Embryonic facial prominence (tissue), 1 donor: ENCODE measurements around the gene NRM.
A peak's percentile ranks its signal among the peaks of the same experiment; 100 is the strongest.
"Not testable (repeated sequence)": the region's sequence is repeated elsewhere in the genome, so short reads cannot be mapped to it uniquely, and the experiment has no call there.

Experiments
- DNase-seq: peaks from one replicate; pipeline ENCODE4 v3.0.0-alpha.2; 2016; ENCODE audit errors: extremely low spot score

The NRM gene, protein sequence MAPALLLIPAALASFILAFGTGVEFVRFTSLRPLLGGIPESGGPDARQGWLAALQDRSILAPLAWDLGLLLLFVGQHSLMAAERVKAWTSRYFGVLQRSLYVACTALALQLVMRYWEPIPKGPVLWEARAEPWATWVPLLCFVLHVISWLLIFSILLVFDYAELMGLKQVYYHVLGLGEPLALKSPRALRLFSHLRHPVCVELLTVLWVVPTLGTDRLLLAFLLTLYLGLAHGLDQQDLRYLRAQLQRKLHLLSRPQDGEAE

DNA sequence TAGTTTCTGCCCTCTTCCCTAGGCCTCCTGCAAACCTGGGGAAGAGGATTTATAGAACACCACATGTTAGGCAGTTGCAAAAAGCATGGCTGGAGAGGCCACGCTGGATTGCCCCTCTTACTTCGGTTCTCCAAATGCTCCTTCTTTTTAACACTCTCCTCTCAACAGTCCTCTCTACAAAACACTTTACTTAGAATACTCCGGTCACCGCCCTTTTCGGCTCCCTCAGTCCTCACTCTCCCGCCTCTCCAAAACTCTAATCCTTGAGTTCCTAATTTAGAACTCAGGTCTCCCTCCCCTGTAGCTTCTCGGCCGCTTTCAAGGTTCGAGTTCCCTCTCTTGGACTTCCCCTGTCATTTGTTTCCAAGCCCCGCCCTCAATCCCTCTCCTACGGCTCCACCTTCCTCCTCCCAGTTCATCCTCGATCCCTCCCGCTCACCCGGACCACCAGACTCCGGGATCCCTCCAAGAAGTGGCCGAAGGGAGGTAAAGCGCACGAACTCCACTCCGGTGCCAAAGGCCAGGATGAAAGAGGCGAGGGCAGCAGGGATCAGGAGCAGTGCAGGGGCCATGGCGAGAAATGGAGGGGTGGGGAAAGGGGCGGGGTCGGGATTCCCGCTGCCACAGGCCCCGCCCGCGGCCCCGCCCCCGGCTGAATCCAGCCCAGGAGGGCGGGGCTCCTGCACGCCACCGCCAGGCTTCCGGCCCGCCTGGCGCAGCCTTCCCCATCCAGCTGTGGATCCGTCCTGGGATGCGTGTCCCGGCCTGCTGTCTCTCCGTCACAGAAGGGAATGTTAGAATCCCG, at the start of gene NRM:
TSS of gene NRM (minus strand) at position 582 of the 805 bp plus-strand sequence. CDS start at position 572, 10 bp downstream.
- DNase-seq: peak; percentile 75

DNA sequence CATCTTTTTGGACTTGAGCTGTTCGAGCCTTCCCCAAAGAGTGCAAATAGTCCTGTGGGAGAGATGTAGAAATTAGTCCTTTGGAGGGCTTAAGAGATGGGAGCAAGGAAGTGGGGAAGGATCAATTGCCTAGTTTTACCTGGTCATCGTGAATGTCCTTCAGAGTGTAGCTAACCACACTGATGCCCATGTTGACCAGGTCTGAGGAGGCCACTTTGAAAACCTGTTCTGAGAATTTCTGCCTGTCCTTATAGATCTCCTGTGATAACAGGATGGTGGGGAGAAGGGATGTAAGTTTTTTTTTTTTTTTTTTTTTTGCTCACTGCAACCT, 49.7 kb upstream of the NRM start:
- DNase-seq: no peak

DNA sequence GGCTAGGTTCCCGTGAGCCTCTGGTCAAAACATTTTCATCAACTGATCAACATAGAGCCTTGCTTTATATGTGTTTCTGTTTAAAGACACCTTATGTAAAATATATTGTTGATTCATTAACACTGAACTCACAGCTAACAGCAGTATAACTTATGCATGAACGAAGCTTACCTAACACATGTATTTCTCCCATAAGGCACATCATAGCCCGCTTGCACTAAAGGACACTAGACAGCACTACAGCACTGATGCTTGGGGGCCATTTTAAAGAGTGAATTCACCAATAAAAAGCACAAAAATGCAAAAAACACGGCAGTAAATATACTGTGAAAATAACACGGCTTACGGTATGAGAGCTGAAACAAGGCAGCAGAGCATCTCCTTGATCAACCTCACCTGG, 47.7 kb upstream of the NRM start:
- no peak for DNase-seq

DNA sequence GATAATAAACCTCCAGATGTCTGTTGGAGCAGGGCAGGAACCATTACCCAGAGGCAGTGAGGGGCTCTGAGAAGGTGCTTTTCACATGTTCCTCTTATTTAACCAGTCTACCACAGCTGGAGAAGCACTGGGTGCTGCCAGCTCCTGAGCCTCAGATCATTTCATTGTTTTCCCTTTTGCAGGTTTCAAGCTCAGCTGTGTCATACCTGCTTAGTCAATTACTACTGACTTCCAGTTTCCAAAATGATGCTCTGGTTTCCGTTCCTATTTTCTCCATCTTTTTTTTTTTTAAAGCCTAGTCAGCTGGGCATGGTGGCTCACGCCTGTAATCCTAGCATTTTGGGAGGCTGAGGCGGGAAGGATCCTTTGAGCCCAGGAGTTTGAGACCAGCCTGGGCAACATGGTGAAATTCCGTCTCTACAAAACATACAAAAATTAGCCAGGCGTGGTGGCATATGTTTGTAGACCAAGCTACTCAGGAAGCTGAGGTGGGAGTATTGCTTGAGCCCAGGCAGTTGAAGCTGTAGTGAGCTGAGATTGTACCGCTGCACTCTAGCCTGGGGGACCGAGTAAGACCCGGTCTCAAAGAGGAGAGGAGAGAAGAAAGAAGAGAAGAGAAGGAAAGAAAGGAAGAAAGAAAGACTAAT, 45.0 kb upstream of the NRM start:
- no peak for DNase-seq

DNA sequence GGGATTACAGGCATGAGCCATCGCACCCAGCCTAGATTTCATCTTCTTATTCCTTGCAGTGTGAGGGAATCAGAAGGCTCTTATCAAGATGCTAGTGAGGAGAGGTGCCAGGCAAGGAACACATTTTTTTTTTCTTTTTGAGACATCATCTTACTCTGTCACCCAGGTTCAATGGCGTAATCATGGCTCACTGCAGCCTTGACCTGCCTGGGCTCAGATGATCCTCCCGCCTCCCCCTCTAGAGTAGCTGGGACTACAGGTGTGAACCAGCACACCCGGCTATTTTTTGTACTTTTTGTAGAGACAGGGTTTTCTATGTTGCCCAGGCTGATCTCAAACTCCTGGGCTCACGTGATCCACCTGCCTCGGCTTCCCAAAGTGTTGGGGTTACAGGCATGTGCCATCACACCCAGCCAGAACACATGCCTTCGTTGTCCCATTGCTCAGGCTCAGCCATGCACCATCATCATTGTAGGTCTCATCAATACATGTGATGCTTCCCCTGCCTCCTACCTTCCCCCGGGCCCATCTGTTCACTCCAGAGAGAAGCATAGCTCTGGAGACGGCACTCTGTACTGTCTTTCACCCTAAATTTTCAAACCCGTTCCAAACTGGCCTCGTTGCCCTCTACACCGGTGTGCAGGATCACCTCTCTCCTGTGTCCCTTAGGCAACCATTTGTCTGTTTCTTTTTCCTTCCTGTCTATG, 41.6 kb upstream of the NRM start:
- no peak for DNase-seq

DNA sequence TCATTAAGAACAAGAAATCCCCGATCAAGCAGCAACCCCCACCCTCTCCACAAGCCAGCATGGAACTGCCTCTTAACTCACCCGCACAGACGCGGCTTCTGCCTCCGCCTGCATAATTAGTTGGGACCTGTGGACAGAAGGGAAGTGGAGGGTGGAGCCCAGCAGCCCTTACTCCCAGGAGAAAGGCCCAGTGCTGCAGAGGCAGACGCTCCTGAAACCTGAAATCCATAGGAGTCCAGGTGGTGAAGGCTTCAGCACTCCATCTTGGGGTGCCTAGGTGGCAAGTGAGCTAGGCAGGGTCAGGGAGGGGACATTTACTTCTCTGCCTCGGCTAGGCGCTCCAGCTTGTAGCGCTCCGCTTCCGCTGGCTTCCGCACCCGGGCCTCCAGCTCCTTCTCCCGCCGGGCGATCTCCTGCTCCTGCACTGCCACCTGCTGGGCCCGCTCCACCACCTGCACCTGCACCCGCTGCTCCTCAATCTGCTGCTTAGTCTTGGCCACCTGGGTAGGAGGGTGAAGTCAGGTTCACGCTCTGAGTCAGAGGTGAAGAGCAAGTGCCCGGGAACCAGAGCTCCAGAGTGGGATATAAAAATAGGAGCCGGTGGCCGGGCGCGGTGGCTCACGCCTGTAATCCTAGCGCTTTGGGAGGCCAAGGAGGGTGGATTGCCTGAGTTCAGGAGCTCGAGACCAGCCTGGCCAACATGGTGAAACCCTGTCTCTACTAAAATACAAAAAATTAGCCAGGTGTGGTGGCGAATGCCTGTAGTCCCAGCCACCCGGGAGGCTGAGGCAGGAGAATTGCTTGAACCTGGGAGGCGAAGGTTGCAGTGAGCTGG, 40.0 kb upstream of the NRM start:
- DNase-seq: no peak

DNA sequence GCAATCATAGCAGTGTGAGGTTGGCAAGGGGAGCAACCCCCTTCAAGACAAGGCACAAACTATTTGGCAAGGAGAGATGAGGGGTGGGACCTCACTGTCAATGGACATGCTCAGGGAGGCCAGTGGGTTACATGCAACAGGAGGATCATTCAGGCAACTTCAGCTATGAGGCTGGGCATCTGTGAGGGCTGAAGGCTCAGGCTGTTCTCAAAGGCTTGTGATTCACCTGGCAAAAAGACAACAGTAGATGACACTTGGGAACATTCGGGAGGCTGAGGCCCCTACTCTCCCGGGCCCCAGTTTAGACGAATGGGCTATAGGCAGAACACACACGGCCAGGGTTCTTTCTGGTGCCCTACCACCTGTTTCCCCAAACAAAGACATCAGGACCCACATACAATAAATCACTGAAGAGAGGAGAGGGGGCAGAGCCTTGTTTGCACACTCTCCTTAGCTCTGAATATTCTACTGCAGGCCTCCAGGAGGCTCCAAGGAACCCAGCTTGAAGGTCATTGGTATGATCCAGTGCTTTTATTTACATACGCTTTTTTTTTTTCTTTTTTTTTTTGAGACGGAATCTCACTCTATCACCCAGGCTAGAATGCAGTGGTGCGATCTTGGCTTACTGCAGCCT, 37.3 kb upstream of the NRM start:
- no peak for DNase-seq

DNA sequence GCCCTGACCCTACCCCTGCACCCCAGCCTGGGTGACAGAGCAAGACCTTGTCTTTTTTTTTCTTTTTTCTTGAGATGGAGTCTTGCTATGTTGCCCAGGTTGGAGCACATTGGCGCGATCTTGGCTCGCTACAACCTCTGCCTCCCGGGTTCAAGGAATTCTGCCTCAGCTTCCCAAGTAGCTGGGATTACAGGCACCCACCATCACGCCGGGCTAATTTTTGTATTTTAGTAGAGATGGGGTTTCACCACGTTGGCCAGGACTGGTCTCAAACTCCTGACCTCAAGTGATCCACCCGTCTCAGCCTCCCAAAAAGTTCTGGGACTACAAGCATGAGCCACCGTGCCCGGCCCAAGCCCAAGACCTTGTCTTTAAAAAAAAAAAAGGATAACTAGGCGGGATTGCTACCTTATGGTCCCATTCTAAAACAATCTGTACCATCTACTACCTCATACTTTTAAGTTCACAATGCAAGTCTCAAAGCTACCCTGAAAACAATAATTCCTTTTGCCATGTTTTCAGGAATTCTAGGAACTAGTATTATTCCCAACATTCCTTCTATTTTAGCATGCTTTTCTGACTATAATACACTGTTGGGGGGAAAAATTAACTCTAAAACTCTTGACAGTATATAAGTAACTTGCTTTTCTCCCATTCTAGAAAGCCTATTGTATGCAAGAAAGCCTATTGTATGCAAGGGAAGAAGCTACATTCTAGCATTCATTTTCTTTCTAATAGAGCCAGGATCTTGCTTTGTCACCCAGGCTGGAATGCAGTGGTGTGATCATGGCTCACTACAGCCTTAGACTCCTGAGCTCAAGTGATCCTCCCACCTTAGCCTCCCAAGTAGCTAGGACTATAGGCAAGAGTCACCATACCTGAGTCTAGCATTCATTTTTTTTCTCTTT, 36.0 kb upstream of the NRM start:
- DNase-seq: no peak

DNA sequence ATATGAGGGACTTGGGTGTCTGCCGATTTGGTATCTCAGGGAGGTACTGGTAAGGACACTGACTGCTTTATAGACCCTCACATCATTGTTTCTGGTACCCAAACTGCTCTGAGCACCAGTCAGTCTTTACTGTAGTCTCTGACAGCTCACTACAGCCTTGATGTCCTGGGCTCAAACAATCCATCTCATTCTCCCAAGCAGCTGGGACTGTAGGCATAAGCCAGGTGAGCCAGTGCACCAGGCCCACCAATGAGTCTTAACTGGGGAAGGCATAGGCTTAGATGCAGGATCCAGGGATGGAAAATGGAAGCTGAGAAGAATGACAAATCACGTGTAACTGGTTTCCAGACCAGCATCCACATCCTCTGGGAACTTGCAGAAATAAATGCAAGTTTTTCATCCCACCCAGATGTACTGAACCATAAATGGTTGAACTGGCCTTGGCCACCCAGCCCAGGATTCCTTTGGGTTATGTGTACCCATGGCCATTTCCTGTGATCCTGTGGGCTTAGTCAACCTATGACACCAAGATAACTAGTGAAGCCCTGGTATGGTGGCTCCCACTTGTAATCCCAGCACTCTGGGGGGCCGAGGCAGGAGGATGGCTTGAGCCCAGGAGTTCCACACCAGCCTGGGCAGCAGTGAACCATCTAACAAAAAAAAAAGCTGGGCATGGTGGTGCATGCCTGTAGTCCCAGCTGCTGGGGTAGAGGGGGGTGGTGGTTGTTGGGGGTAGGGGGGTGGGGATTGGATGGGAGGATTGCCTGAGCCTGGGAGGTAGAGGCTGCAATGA, 35.1 kb upstream of the NRM start:
- DNase-seq: no peak

DNA sequence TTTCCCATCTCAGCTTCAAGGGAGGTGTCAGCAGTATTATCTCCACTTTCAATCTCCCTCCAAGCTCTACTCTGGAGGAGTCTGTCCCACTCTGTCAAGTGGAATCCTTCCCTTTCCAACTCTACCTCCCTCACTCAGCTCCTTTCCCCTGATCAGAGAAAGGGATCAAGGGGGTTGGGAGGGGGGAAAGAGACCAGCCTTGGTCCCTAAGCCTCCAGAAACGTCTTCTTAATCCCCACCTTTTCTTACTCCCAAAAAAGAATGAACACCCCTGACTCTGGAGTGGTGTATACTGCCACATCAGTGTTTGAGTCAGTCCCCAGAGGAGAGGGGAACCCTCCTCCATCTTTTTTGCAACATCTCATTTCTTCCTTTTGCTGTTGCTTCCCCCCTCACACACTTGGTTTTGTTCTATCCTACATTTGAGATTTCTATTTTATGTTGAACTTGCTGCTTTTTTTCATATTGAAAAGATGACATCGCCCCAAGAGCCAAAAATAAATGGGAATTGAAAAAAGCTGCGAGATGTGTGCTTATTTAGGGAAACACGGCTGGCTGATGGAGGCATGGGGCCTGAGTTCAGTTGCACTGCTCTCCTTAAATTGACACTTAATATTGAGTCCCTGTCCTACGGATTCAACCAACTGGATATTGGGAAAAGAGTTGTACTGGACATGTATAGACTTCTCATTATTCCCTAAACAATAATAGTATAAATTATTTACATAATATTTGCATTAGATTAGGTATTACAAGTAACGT, 34.3 kb upstream of the NRM start:
- no peak for DNase-seq

DNA sequence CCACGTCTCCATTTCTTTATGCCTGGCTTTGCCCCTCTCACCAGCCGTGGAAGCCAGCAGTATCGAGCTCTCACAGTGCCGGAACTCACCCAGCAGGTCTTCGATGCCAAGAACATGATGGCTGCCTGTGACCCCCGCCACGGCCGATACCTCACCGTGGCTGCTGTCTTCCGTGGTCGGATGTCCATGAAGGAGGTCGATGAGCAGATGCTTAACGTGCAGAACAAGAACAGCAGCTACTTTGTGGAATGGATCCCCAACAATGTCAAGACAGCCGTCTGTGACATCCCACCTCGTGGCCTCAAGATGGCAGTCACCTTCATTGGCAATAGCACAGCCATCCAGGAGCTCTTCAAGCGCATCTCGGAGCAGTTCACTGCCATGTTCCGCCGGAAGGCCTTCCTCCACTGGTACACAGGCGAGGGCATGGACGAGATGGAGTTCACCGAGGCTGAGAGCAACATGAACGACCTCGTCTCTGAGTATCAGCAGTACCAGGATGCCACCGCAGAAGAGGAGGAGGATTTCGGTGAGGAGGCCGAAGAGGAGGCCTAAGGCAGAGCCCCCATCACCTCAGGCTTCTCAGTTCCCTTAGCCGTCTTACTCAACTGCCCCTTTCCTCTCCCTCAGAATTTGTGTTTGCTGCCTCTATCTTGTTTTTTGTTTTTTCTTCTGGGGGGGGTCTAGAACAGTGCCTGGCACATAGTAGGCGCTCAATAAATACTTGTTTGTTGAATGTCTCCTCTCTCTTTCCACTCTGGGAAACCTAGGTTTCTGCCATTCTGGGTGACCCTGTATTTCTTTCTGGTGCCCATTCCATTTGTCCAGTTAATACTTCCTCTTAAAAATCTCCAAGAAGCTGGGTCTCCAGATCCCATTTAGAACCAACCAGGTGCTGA, 33.3 kb upstream of the NRM start:
- not testable (repeated sequence) for DNase-seq

DNA sequence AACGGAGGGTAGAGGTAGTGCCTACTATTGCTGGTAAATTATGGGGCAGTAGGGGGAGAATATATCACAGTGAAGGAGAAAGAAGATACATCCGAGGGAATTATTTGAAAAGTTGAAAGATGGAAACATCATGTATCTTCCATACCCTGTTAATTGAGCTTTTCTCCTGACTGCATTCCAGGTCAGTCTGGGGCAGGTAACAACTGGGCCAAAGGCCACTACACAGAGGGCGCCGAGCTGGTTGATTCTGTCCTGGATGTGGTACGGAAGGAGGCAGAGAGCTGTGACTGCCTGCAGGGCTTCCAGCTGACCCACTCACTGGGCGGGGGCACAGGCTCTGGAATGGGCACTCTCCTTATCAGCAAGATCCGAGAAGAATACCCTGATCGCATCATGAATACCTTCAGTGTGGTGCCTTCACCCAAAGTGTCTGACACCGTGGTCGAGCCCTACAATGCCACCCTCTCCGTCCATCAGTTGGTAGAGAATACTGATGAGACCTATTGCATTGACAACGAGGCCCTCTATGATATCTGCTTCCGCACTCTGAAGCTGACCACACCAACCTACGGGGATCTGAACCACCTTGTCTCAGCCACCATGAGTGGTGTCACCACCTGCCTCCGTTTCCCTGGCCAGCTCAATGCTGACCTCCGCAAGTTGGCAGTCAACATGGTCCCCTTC, 32.5 kb upstream of the NRM start:
- DNase-seq: not testable (repeated sequence)

DNA sequence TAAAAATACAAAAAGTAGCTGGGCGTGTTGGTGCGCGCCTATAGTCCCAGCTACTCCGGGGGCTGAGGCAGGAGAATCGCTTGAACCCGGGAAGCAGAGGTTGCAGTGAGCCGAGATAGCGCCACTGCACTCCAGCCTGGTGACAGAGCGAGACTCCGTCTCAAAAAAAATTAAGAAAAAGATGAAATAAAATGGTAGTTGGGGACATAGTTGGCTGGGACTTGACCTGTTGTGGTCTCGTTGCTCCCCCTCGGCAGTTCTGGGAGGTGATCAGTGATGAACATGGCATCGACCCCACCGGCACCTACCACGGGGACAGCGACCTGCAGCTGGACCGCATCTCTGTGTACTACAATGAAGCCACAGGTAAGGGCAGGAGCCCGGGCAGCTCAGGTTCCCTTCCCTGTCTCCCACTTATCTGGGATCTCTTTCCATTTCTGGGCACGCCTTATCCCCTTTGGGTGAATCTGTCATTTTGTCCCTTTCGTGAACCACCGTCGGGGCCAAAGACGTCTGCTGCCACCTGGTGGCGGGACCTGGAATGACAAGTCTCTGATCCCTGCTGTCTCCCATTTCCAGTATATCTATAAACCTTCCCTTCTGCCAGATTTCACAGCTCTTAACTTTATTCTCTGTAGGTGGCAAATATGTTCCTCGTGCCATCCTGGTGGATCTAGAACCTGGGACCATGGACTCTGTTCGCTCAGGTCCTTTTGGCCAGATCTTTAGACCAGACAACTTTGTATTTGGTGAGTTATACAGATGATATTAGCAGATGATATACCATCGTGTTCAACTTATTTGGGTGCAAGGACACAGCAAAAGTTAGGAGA, 31.7 kb upstream of the NRM start:
- DNase-seq: no peak

DNA sequence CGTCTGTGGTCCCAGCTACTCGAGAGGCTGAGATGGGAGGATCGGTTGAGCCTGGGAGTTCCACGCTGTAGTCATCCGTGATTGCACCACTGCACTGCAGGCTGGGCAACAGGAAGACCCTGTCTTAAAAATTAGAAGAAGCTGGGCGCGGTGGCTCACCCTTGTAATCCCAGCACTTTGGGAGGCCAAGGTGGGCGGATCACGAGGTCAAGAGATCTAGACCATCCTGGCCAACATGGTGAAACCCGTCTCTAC, 31.2 kb upstream of the NRM start:
- not testable (repeated sequence) for DNase-seq

DNA sequence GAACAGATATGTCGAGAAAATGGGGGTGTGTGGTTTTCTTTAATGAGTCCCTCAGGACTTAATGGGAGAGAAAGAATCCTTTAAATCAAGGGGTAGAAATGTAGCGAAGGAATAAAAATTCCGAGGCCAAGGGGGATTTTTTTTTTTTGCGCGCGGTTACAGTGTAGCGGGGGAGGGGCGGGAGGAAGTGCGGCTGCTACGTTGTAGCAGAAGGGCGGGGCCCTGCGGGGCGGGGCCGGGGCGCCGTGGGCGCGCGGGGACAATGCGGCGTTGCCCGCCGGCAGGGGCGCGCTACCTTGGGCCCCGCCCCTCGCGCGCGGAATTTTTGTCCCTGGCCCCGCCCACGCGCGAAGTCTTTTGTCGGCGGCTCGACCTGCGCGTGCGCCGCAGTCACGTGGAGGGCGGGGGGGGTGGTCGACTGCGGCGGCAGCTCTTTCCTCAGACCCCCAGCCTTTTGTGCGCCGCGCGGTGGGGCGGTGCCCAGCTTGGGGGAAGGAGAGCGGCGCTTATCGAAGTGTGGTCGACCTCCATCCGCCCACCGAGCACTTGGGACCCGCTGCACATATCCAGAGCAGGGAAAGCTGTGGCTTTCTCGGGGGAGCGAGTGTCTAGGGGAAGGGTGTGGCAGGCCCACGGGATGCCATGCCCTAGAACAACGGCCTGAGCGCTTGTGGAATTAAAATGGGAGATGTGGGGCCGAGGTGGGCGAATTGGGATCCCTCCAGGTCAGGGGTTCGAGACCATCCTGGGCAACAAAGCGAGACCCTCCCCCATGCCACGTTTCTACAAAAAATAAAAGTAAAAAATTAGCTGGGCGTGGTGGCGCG, 30.6 kb upstream of the NRM start:
- DNase-seq: peak; percentile 87
